ENCODE data around the gene SAMD10.
"Not testable (repeated sequence)": the region's sequence is repeated elsewhere in the genome, so short reads cannot be mapped to it uniquely, and the experiment has no call there.

GRCh38 chr20:63976511-63976910, 2.9 kb downstream of the SAMD10 start:
- TF ChIP-seq CTCF (IDR thresholded peaks at IDR 0.05; ENCODE audit: low read length); EZH2 (optimal IDR thresholded peaks at IDR 0.05; ENCODE audit: low read depth, low read length); EZH2phosphoT487 (IDR thresholded peaks at IDR 0.05; ENCODE audit: low read length): not testable (repeated sequence)
